Cortex of kidney (tissue), 1 donor: Measurements from ENCODE around the gene SYNGR1.
"Not testable (repeated sequence)": the region's sequence is repeated elsewhere in the genome, so short reads cannot be mapped to it uniquely, and the experiment has no call there.

Experiments
- DNase-seq: peaks from one replicate; lab custom pipeline; 2025; lab: John Stamatoyannopoulos, UW

The SYNGR1 gene

DNA sequence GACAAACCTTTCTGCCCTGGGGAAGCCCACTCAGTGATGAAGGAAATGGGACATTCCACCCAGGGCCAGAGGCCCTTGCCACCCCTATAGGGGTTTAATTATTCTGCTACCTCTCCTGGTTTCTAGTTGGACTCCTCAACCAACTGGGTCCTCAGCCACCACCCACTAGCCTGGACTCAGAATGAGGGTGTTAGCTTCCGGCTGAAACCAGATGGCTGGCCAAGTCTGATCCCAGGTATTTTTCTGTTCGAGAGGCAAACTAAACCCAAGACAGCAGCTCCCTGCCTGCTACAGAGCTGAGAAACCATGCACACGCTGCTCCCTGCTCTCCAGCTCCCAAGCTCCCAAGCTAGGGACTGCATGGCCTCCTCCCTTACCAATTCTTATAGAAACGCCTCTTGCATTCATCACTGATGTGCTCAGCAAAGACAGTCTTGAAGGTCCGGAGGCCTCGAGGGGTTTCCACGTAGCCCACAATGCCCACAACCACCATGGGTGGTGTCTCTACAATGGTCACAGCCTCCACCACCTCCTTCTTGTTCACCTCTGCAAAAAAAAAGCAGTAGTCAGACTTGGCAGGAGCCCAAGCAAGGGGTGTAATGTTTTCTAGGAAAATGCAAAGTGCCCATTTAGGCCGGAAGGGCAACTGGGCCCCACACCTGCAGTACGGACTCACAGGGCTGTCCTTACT lies 32.6 kb upstream of the SYNGR1 start:
- no peak for DNase-seq

DNA sequence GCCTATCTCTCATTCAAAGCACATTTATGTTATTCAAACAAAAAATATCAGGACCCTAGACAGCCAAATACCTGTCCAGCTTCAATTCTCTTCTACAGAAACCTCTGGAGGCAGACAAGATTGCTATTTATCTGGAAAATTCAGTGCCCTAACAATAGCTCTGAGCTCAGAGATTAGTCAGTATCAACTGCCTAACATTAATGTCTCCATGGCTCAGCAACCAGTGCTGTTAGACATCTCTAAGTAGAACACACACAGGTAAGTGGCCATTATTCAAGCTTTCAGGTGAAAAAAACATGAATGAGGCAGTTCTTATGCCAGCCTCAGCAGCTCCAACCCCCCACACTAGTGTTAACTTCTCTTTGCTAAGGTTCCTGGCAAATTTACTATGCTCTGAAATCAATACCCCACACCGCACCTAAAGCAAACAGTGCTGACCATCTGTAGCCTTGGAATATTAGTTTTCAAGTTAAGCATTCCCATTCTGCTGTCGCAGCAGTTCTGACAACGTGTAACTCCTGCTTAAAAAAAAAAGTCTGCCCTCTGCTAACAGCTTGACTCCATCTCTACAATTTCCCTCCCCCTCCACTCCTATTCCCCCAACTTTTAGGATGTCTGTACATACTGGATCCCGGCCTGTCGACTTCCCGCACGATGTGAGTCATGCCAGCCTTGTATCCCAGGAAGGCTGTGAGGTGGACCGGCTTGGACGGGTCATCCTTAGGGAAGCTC lies 31.9 kb upstream of the SYNGR1 start:
- DNase-seq = no peak

DNA sequence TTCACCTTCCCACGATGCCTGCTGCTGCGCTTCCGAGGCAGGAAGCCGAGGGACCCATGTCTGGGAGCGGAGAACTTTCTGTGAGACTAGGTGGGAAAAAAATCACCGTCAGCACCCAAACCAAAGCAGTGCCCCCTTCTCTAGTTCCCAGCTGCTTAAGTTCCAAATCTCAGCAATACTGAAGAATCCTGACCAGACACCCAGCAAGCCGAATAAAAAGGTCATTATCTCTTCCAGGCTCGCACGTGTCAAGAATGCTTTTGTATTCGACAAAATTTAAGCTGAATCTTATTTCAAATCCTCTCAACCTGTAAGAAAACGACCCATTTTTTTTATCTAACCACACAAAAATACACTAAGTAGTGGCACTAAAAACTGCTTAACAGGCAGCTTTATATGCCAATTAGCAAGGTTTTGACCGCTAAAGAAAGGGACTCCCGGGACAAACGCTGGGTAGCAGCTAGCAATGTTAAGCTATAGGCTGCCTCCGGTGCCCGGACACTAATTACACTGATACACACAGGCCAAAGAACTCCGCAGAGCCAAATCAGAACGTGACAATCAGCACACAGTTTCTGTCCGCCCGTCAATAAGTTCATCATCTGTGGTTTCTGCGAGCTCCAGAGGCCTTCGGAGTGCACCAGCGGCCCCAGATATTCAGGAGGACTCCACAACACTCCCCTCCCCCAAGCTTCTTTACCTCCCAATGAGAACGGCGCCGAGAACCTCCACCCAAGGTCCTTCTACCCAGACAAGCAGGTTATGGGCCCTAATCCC lies 31.1 kb upstream of the SYNGR1 start:
- no peak for DNase-seq

DNA sequence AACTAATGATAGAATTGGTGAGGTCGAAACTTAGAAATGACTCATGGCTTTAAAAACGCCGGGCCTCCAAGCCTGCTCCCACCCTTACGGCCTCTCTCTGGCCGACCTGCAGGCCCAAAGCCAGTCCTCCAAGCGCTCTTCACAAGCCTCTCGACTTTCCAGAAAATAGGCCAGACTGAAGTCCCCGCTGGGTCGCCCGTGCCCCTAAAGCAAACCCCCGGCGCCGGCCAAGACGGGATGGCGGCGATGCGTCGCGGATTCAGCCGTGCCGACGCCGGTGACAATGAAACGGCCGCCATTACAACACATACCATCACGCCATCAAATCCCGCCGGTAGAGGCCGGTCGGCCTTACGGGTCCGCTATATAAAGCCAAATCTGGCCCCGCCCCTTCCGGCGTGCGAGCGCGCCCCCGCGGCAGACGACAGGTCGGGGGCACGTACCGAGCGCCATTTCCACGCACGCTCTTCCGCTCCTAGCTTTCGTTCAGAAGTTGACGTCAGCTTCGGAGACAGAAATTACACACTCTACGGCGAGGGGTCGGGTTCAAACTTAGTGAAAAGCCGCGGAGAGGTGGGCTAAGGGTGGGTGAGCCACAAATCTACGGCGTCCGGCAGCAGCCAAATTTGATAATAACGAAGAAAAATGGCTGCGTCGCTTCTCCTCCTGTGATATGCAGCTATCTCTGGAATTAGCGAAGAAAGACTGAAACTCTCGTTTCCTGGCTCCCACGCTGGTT lies 30.3 kb upstream of the SYNGR1 start, which contains the start of gene RPL3:
Gene RPL3 (minus strand): TSS at position 340 of the 739 bp plus-strand sequence. CDS start 26 bp downstream, at position 314.
- peak; percentile 58 for DNase-seq

DNA sequence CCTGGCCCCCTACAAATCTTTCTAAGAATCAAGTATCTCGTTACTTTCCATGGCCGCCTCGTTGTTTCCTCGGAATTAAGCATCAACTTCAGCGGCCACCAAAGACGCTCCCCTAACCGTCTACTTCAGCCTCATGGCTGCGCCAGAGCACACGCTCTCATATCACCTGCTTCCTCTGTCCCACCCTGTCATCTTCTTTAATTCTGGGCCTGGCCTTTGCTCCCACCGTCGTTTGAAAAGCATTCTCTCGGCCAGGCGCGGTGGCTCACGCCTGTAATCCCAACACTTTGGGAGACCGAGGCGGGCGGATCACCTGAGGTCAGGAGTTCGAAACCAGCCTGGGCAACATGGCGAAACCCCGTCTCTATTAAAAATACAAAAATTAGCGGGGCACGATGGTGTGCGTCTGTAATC lies 29.2 kb upstream of the SYNGR1 start:
- DNase-seq = not testable (repeated sequence)

DNA sequence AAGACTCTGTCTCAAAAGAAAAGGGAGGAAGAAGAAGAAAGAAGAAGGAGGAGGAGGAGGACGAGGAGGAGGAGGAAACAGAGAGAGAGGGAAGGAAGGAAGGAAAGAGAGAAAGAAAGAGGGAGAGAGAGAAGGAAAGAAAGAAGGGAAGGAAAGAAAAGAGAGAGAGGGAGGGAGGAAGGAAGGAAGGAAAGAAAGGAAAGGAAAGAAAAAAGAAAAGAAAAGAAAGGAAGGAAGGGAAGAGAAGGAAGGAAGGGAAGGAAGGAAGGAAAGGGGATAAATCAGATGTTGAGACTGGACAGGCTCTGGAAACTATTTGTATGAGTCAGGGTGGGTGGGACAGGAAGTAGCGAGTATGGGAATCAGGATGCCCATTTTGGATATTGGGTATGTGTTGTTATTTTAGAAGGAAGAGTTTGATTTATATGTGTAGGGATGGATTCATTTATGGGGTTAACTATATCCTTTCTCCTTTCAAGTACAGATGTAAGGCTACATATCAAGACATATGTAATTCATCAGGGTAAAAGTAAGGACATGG lies 24.3 kb upstream of the SYNGR1 start:
- no peak for DNase-seq

DNA sequence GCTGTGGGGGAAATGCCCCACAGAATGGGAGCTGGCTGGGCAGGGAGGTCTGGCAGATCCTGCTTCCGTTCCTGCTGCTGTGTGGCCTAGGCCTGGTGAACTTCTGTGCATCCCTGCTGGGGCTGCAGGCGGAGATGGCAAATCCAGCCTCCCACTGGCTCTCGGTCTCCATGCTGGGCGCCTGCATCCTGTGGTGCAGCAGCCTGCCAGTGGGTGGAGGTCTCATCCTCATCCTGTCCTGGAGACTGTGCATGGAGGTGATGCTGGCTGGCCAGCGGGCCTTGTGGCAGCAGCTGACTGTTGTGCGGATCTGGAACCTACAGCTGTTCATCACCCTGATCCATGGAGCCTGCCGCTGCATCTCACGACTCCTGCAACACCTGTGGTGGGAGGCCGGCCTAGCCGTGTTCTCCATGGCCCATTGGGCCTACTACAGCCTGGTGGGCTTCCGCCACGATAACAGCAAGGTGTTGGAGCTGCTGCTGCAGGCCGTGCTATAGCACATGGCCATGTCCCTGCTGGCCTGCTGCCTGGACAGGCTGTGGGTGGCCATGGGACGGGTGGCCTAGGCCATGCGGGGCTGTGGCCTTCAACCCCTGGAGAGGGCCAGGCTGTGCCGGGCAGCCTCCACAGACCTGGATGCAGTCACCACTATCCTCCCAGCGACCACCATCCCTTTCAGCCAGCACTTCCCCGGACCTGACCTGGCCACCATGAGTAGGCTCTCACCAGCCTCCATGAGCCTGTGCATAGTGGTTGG lies 21.6 kb upstream of the SYNGR1 start:
- no peak for DNase-seq

DNA sequence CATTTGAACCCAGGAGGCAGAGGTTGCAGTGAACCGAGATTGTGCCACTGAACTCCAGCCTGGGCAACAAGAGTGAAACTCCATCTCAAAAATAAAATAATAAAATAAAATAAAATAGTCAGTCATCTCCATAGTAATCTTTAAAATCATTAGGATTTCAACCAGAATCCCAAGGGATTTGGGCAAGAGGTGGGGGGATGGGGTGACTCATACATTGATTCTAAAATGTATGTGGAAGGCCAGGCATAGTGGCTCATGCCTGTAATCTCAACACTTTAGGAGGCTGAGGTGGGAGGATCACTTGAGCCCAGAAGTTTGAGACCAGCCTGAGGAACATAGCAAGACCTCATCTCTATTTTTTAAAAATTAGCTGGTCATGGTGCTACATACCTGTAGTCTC lies 19.2 kb upstream of the SYNGR1 start:
- not testable (repeated sequence) for DNase-seq

DNA sequence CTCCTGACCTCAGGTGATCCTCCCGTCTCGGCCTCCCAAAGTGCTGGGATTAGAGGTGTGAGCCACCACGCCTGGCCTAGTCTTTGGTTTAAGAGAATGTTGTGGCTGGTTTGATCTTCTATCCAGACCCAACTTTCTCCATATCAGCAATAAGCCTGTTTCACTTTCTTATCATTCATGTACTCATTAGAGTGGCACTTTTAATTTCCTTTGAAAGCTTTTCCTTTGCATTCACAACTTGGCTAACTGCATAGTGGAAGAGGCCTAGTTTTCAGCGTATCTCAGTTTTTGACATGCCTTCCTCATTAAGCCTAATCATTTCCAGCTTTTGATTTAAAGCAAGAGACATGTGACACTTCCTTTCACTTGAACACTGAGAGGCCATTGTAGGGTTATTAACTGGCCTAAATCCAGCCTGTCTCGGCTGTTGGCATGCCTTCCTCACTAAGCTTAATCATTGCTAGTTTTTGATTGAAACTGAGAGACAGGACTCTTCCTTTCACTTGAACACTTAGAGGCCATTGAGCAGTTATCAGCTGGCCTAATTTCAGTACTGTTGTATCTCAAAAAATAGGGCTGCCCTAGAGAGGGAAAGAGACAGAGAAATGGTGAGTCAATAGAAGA lies 17.2 kb upstream of the SYNGR1 start:
- DNase-seq = no peak

DNA sequence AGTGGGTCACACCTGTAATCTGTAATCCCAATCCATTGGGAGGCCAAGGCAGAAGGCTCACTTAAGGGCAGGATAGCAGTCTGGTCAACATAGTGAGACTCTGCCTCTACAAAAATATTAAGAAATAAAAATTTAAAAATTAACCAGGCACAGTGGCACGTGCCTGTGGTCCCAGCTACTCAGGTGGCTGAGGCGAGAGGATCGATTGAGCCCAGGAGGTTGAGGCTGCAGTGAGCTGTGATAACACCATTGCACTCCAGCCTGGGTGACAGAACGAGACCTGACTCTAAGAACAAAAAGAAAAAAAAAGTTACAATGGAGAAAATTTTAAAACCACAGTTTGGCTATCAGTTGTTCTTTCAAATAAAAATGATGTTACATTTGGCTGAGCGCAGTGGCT lies 13.4 kb upstream of the SYNGR1 start:
- no peak for DNase-seq

DNA sequence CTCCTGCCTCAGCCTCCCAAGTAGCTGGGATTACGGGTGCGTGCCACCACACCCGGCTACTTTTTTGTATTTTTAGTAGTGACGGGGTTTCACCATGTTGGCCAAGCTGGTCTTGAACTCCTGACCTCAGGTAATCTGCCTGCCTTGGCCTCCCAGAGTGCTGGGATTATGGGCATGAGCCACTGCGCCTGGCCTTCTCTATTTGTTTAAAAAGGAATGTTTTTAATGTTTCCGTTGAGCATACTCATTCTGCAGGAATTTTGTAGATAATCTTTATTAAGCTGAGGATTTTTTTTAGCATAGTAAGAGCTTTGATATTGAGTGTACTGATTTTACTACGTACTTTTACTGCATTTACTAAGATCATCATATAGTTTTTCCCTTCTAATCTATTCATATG lies 10.0 kb upstream of the SYNGR1 start:
- not testable (repeated sequence) for DNase-seq

DNA sequence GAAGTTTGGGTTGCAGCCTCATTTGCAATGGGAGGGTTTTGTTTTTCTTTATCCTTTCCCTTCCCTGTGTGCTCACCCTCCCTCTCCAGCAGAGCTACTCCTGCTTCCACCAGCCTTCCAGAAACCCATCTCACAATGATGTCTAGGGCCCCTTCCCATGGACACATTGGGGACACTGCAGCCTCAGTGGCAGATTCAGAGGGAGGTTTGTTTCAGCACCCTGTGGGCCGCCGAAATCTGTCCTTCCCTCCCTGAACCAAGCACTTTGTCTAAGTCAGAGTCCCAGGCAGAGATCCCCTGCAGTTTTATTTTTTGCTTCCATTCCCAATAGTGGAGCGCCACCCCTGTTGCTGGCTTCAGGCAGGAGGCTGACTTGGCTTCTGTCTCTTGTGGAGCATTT lies 8.6 kb upstream of the SYNGR1 start:
- no peak for DNase-seq

DNA sequence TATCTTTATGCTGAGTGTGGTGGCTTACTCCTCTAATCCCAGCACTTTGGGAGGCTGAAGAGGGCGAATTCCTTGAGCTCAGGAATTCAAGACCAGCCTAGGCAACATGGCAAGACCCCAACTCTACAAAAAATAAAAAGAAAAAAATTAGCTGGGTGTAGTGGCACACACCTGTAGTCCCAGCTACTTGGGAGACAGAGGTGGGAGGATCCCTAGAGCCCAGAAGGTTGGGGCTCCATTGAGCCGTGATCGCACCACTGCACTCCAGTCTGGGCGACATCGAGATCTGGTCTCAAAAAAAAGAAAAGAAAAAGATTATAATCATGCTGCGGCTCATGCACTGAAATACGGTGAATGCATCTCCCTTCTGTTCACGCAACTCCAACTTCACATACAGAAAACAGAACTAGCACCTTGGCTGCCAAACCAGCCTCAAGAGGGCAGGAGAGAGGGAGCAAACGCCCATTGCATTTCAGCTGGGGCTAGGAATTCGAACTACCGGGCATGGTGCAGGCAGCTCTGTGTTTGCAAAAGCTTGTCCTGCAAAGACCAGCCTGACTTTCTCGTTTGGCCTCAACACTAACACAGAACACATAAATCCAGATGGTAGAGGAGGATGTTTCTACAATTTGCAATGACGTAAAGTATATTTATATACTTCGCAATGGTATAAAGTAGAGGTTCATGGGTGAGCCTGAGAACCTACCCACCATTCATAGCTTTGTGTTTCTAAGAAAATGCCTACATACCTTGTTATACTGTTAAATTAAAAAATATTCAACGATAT lies 6.3 kb upstream of the SYNGR1 start:
- no peak for DNase-seq

DNA sequence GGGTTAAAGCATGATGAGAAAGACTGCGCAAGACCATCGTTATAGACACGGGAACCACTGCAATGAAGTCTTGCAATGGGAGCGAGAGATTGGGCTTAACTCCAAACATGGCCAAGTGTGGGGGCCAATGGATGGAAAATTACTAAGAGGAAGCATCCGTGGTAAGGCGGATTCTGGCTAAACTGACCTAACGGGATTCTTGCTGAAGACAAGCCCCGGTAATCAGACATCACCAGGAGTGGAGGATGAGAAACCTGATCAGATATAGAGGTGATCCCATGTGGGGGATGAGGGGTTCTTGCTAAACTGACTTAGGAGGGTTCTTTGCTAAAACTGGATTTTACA lies 5.8 kb upstream of the SYNGR1 start:
- no peak for DNase-seq

DNA sequence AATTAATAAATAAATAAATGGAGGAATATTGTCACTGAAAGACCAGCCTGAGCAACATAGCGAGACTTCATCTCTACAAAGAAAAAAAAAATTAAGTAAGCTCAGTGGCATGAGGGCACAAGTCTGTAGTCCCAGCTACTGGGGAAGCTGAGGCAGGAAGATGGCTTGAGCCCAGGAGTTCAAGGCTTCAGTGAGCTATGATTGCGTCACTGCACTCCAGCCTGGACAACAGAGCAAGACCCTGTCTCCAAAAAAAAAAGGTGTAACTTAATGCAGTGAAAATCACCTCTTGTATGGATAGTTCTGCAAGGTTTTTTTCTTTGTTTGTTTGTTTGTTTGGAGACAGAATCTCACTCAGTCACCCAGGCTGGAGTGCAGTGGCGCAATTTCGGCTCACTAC lies 4.6 kb upstream of the SYNGR1 start:
- DNase-seq = no peak

DNA sequence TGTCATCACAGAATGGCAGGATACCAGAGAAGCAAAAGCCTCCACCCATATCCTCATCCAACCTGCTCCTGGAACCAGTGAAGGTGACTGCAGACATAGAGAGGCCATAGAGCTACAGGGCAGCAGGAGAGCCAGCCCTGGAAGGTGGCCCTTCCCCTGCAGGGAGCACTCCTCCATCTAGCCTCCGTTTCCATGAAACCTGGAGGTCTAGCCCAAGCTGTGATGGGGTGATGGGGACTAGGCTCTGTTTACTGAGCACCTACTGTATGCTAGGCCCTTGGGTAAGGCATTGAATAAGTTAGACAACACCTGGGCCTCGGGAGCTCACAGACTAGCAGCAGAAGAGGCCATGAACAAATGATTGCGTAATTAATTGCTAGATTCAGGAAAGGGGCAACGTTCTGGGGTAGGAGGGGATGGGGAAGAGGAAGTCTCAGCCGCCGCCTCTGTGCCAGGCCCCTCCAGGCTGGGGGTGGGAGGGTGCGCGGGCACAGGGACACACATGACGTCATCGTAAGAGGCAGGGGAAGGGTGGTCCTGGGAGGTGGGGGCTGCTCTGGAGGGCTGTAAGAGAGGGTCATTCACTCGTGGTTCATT lies 784 bp upstream of the SYNGR1 start:
- DNase-seq = no peak

DNA sequence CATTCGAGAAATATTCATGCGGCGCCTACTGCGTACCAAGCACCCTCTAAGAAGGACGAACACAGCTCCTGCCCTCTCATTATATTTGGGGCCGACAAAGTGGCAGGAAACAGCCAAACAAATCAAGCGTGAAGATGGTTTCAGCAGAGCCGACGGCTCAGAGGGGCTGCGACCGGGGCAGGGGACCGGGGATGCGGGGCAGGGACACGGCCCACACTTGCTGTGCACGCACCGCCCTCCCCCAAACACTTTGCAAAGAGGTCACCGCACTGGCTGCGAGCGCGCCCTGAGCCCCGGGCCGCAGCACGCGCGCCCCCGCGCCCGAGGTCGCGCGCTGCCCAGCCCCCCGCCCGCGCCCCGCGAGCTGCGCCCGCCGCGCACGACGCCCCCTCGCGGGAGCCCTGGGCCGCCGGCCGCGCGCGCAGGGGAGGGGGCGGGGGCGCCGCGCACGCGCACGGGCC lies 255 bp upstream of the SYNGR1 start:
- no peak for DNase-seq

DNA sequence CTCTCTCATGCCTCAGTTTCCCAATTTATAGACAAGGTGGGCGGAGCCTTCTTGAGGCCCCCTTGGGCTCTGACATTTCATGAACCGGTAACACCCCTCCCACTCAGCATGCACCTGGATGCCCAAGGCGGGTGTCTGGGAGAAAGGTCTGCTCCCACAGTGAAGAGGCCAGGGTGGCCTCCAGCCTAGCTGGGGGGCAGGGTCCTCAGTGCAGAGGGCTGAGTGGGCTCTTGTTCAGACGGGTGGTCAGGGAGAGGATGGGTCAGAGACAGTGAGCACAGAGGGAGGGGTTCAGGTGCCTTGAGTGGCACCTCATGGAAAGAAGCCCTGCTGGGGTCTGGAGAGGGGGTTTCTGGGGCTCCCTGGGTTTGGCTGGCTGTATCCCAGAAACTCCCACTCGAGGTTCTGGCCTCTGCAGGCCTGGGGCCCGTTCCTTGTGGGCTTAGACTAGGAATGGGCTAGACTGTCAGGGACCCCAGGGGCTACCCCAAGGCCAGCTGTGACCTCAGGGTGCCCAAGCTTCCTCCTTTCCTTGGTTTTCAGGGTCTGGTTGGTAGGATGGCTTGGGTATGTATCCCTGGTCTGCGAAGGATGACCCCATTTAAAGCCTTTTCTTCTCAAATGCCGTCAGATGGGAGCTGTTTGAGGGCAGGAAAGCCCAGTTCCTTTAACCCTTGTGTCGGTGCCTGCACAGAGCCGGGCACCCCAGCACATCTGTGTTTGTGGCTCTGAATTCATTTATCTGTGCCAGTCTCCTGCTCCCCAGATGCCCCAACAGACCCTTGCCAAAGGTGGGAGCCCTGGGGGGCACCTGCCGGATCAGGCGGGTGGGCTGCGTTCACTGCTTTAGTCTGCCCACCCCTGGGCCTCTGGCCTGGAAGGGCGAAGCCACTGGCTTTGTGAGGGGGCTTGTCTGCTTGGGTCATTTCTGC lies 1.2 kb downstream of the SYNGR1 start:
- no peak for DNase-seq
